Stimulated activated CD8-positive, alpha-beta memory T cell treated with anti-CD3 and anti-CD28 coated beads, Interleukin-4, amount 100 ng/mL, for 1 hour (primary cell): ENCODE measurements around the gene BAHCC1.

Source experiments
- DNase-seq, 2 donors: peaks; one replicate each; pipeline ENCODE4 v3.0.0-alpha.2; 2020; ENCODE audit warnings: low read depth in 2 of 2, low spot score in 1 of 2

The BAHCC1 gene

DNA sequence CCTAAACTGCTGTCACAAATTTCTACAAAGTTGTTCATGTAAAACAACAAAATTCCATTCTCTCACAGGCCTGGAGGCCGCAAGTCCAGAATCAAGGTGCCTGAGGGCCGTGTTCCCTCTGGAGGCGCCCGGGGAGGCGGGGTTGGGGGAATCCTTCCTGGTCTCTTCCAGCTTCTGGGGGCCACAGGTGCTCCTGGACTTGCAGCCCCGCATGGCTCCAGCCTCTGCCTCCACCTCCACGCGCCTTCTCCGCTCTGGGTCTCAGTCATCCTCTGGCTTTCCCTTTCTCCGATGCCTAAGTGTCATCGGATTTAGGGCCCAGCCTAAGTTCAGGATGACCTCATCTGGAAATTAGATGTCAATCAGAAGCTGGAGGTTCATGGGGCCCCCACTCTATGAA, 28.6 kb upstream of the BAHCC1 start:
- no peak for DNase-seq

DNA sequence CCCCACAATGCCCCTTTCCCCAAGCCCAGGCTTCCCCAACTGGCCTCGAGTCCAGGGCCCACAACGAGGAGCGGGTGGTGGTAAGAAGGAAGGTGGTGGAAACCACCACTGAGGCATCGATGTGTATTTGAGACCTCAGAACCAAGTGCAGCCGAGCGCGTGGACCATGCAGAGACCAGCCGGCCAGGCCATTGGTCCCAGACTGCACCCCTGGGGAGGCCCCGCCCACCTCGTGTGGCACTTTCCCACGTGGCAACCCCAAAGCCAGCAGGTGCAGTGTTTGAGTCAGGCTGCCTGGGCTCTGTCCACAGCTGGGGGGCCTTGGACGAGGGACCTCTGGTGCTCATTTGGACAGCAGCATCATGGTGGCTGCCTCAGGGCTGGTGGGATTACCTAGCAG, 28.1 kb upstream of the BAHCC1 start:
- no peak for DNase-seq

DNA sequence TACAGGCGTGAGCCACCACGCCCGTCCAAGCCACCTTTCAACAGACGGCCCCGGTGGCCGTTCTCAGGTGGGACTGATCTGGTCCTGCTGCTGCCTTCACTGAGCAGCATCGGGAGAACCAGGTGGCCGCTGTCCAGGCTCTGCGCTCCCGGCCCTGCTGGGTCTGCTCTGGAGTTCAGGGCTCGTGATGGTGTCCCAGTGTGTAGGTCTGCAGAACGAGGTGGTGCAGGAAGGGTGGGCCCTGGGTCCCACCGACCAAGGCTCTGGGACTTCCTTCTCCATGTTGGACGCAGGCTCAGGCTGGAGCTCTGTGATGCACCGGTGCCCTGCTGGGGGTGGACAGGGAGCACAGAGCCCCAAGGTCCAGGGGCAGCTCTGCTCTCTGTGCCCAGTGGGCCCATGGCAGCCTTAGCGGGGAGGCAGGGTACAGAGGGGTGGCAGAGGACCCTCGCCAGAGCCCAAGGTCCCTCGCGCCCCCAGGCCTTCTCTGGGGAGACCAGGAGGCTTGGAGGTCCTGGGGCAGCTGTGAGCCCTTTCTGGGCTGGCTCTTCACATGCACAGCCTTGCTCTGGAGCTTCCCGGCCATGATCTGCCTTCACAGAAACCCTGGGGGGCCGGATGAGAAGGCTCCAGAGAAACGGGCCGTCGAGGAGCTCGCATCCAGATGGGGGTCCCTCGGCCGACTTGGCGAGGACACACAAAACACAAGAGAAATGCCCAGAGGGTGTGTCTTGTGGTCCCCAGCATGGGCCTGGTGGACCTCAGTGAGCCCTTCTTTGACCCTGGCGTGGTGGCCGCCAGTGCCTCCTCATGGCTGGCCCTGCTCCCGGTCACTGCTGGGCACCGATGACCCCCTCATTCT, 26.9 kb upstream of the BAHCC1 start:
- no peak for DNase-seq

DNA sequence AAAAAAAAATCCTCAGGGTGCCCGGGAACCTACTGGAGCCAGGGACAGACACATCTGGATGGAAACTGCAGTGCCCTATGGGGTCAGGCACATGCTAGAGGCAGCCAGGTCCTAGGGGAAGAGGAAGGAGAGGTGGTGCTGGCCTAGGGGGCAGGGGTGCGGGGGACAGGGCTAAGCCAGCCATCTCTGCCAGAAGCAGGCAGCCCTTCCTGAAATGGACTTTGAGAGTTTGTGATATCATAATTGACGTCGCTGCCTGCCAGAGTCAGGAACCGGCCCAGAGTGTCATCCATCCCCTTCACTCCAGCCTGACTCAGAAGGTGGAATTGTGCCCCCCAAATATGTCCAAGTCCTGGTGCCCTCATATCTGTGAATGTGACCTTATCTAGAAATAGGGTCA, 25.0 kb upstream of the BAHCC1 start:
- no peak for DNase-seq

- DNase-seq: no peak
These were observed 23.1 kb upstream of the BAHCC1 start for GRCh38 chr17:81371910-81372760.

DNA sequence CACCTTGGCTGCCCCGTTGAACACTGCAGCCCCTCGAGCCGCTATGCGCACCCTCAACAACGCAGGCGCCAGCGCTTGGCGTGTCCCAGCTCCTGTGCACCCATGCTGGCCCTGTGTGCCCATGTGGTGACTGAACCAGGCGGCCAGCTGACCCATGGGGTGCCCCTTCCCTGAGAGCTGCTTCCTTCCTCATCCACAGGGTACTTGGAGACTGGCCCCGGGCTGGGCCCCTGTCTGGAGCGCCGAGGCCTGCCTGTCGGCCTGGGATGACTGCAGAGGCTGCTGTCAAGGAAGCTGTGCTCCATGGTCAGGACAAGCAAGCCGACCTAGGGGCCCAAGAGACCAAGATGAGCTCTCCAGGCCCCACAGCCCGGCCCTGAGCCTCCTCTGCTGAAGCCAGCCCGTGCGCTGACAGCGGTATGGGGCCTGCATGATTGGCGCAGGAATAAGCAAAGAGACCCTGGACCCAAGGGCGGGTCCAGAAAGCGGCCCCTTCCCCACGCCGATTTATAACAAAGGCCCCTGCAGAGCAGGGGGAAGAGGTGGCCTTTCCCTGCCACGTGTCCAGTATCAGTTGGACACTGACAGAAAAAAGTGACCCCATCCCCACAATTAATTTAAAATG, 21.6 kb upstream of the BAHCC1 start:
- no peak for DNase-seq

- no peak for DNase-seq
These were observed 20.4 kb upstream of the BAHCC1 start for GRCh38 chr17:81374890-81375289.

DNA sequence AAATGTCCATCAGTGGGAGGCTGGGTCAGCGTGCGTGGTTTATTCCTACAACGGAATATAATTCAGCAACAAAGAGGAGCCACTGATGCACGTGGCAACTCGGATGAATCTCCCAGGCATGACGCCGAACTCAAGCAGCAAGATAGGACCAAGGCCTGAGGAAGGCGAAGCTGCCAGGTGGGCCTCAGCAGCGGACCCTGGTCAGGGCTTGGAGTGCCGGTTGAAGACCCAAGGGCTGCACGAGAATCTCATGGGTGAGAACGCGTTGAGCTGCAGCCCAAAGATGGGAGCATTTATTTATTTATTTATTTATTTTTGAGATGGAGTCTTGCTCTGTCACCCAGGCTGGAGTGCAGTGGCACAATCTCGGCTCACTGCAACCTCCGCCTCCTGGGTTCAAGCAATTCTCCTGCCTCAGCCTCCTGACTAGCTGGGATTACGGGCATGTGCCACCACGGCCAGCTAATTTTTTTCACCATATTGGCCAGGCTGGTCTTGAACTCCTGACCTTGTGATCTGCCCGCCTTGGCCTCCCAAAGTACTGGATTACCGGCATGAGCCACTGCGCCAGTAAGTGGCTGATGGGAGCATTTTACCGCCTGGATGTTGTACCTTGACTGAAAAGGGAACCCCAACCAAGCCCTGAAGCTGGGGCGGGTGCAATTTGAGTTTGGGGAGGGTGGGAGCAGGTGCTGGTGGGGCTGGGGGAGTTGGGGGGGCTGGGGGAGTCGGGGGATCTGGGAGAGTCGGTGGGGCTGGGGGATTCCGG, 18.1 kb upstream of the BAHCC1 start:
- DNase-seq: no peak

GRCh38 chr17:81378941-81379511, 16.2 kb upstream of the BAHCC1 start:
- DNase-seq: no peak

GRCh38 chr17:81379523-81379942, 15.7 kb upstream of the BAHCC1 start:
- no peak for DNase-seq

- DNase-seq: no peak
These were observed 15.1 kb upstream of the BAHCC1 start for GRCh38 chr17:81380131-81380530.

- DNase-seq: no peak
These were observed 14.4 kb upstream of the BAHCC1 start for GRCh38 chr17:81380666-81381518.

DNA sequence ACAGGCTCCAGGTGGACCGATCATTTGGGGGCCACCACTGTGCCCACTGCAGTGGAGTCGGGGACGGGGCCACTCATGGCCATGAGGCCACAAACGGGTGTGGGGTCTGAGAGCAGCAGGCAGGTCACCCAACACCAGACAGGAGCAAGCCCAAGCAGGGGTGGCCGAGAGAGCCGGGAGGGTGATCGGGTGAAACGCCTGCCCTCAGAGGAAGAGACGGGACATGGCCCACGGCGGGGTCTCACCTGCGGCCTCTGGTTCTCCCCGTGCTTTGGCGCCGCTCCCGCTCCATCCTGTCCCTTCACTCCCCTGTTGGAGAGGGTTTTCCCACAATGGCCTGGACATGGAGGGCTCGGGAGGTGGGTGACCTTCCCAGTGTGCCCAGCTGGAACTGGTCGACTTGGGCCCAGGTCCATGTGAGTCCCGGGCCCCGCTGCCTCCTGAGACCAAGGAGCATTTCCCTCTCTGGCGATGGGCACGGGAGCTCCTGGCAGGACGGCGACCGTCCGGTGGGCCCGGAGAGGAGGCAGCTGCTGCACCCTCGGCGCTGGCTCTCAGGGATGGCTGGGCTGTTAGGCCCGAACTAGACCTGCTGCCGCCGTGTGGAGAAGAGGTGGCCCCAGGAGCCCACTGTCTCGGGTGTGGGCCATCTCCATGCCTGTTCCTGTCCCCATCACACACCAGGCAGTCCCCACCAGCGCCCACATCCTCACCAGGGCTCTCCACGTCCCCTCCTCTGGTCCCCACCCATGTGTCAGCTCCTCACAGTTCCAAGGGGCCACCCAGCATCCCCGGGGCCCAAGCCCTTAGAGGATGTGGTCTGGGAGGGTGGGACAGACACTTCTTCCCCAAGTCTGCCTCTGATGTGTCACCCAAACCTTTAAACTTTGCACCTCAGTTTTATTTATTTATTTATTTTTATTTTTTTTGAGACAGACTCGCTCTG, 13.4 kb upstream of the BAHCC1 start:
- DNase-seq: no peak

DNA sequence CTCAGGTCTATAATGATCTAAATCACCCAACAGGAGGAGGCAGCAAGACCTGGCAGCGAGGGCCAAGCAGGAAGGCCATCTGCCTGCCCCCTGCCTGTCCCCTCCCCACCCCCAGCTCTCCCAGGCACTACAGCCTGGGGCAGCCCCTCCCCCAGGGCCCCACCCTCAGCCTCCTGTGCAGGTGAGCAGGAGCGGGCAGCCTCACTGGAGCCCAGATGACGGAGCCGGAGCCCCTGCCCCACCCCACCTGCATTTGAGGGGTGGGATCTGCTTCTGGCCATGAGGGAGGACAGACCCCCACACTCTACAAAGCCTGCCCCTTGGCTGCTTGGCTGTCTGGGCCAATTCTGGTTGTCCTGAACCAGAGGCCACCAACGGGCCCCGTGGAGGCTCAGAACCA, 12.4 kb upstream of the BAHCC1 start:
- DNase-seq: no peak

GRCh38 chr17:81383504-81384421, 11.5 kb upstream of the BAHCC1 start:
- DNase-seq: no peak

DNA sequence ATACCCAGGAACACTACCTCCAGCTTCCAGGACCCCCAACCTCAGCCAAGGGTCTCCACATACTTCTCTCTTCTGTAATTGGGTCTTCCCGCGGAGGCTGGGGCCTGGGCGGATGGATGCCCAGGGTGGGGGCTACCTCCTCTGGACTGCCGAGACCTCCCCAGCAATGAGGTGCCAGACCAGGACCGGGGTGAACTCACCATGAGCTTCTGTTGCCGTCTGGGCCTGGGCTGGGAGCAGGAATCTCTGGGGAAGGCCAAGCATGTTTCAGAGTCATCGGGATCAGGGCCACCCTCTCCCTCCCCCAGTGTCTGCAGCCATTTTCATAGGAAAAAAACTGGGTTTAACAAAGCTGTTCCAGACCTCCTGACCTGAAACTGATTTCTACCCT, 10.3 kb upstream of the BAHCC1 start:
- no peak for DNase-seq

- no peak for DNase-seq
These were observed 9.7 kb upstream of the BAHCC1 start for GRCh38 chr17:81385320-81386111.
